Esophagus squamous epithelium (tissue), 4 donors: ENCODE measurements around the gene TMEM60.

Source experiments
- POLR2A ChIP-seq, 4 donors: fragments of 450-650 bp; IDR thresholded peaks; one replicate each; pipeline ENCODE4 v1.6.1; 2017; ENCODE audit warnings: antibody characterized with exemption in 4 of 4, mild to moderate bottlenecking in 4 of 4, moderate library complexity in 3 of 4
- TF ChIP-seq, protein P1 (sequence below), 6 experiments: fragments of 450-650 bp in 4 of 6; fragments of 200-600 bp in 2 of 6; sonication (generic) in 2 of 6; IDR thresholded peaks; one replicate each; pipeline ENCODE4 v1.5.1; 2016 to 2019; ENCODE audit warnings: antibody characterized with exemption in 6 of 6, mild to moderate bottlenecking in 4 of 6, moderate library complexity in 4 of 6

DNA sequence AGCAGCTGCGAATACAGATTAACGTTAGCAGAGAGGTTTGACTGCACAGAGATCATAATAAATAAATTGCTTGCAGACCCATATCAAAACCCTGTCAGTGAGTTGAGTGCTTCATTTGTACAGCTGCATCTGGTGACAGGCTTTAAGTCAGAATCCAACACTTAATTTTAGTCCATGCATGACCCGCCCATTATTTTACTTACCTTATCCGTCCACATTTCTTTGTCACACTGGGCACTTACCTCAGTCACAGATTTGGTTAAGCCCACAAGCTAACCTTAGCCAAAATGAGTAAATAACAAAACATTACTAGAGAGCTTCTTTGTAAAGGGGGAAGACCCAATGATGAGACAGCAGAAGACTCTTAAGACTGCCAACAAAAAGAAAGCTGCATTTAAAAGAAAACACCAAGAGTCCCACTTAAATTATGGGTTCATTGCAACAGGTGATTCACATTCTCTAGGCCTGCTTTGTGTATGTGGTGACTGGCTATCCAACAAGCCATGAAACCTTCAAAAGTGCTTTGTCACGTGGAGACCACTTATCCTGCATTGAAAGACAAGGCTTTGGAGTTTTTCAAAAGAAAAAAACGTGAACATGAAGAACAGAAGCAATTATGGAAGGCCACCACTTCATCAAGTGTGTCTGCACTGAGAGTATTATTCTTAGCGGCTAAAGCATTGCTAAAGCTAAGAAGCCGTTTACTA, 32.6 kb upstream of the TMEM60 start:
- TF ChIP-seq, protein P1, sequence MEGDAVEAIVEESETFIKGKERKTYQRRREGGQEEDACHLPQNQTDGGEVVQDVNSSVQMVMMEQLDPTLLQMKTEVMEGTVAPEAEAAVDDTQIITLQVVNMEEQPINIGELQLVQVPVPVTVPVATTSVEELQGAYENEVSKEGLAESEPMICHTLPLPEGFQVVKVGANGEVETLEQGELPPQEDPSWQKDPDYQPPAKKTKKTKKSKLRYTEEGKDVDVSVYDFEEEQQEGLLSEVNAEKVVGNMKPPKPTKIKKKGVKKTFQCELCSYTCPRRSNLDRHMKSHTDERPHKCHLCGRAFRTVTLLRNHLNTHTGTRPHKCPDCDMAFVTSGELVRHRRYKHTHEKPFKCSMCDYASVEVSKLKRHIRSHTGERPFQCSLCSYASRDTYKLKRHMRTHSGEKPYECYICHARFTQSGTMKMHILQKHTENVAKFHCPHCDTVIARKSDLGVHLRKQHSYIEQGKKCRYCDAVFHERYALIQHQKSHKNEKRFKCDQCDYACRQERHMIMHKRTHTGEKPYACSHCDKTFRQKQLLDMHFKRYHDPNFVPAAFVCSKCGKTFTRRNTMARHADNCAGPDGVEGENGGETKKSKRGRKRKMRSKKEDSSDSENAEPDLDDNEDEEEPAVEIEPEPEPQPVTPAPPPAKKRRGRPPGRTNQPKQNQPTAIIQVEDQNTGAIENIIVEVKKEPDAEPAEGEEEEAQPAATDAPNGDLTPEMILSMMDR (IDR thresholded peaks at IDR 0.05), result no peak
- TF ChIP-seq POLR2A (IDR thresholded peaks at IDR 0.05), result no peak
